ENCODE measurements around the gene CFAP410.

The CFAP410 gene

GRCh38 chr21:44338971-44339910, at the start of gene CFAP410:
CFAP410 (minus strand) TSS chr21:44339390; CDS start chr21:44339194, 196 bp downstream.
- peak; percentile 97 for DNase-seq (ENCODE audit: low spot score)

GRCh38 chr21:44384968-44385367, 45.8 kb upstream of the CFAP410 start:
- no peak for DNase-seq (ENCODE audit: low spot score)

- DNase-seq (ENCODE audit: low spot score), result no peak
Observed at GRCh38 chr21:44383216-44383615, 44.0 kb upstream of the CFAP410 start.

- DNase-seq (ENCODE audit: low spot score), result no peak
Observed at GRCh38 chr21:44382536-44382935, 43.3 kb upstream of the CFAP410 start.

GRCh38 chr21:44381874-44382273, 42.7 kb upstream of the CFAP410 start:
- no peak for DNase-seq (ENCODE audit: low spot score)

- no peak for DNase-seq (ENCODE audit: low spot score)
Observed at GRCh38 chr21:44380876-44381275, 41.7 kb upstream of the CFAP410 start.

- no peak for DNase-seq (ENCODE audit: low spot score)
Observed at GRCh38 chr21:44379991-44380865, 41.0 kb upstream of the CFAP410 start.

GRCh38 chr21:44379515-44379848, 40.3 kb upstream of the CFAP410 start:
- DNase-seq (ENCODE audit: low spot score), result no peak

- no peak for DNase-seq (ENCODE audit: low spot score)
Observed at GRCh38 chr21:44378646-44379514, 39.7 kb upstream of the CFAP410 start.

GRCh38 chr21:44377922-44378645, 38.9 kb upstream of the CFAP410 start:
- DNase-seq (ENCODE audit: low spot score), result no peak

GRCh38 chr21:44377201-44377921, 38.2 kb upstream of the CFAP410 start:
- no peak for DNase-seq (ENCODE audit: low spot score)

- no peak for DNase-seq (ENCODE audit: low spot score)
Observed at GRCh38 chr21:44376606-44377005, 37.4 kb upstream of the CFAP410 start.

- DNase-seq (ENCODE audit: low spot score), result no peak
Observed at GRCh38 chr21:44375761-44376241, 36.6 kb upstream of the CFAP410 start.

GRCh38 chr21:44375281-44375651, 36.1 kb upstream of the CFAP410 start:
- peak; percentile 57 for DNase-seq (ENCODE audit: low spot score)

- no peak for DNase-seq (ENCODE audit: low spot score)
Observed at GRCh38 chr21:44374601-44375280, 35.6 kb upstream of the CFAP410 start.

GRCh38 chr21:44372616-44373015, 33.4 kb upstream of the CFAP410 start:
- no peak for DNase-seq (ENCODE audit: low spot score)

GRCh38 chr21:44371596-44371995, 32.4 kb upstream of the CFAP410 start:
- DNase-seq (ENCODE audit: low spot score), result no peak

GRCh38 chr21:44370786-44371410, 31.7 kb upstream of the CFAP410 start:
- no peak for DNase-seq (ENCODE audit: low spot score)

- peak; percentile 1 for DNase-seq (ENCODE audit: low spot score)
Observed at GRCh38 chr21:44370027-44370735, 31.0 kb upstream of the CFAP410 start.

All from Ammon's horn (tissue), 1 donor.